NCI-H1436 treated with DMSO at 0.1 percent for 48 hours (cell line): ENCODE data around the gene BFSP2.
"Not testable (repeated sequence)": the region's sequence is repeated elsewhere in the genome, so short reads cannot be mapped to it uniquely, and the experiment has no call there.

Experiments
- DNase-seq: peaks from one replicate; lab custom pipeline; 2025; lab: John Stamatoyannopoulos, UW

Gene BFSP2

DNA sequence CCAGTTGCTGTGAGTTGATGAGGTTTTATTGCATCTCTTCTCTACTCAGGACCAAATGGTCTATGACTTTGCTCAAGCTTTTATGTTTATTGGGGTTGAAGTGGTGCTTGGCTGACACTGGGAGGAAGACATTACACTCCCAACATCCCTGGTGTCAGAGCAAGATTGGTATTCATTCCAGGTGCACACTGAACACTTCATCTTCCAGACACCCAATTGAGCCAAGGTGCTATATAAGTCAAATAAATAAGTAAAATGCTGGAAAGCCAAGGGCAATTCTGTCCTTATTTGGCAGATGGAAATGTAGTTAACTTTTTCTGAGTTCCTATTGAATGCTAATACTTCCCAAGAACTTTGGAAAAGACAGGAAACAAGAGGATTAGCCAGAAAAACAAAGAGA lies 120.4 kb downstream of the BFSP2 start:
- DNase-seq = no peak

DNA sequence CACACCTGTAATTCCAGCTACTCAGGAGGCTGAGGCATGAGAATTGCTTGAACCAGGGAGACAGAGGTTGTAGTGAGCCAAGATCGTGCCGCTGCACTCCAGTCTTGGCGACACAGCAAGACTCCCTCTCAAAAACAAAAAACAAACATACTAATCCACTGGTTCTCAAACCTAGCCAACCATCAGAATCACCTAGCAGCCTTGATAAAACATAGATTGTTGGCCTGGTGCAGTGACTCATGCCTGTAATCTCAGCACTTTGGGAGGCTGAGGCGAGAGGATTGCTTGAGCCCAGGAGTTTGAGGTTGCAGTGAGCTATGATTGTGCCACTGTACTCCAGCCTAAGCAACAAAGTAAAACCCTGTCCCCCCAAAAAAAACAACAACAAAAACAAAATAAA lies 121.1 kb downstream of the BFSP2 start:
- DNase-seq = not testable (repeated sequence)

- DNase-seq = no peak
These were observed 122.1 kb downstream of the BFSP2 start for GRCh38 chr3:133521946-133522345.

- DNase-seq = not testable (repeated sequence)
These were observed 123.9 kb downstream of the BFSP2 start for GRCh38 chr3:133523758-133524157.
